Activated CD8-positive, alpha-beta T cell treated with anti-CD3 and anti-CD28 coated beads for 36 hours (primary cell): ENCODE data around the gene RNLS. TPM values are rescaled to one million over a fixed set of nuclear protein-coding genes. Genes with fewer than 3 reads are reported as not detected.

Source experiments
- ATAC-seq: fragments of 200-7000 bp; cut with Tn5 transposase; one replicate; pipeline ENCODE4 v1.10.0; 2021; ENCODE audit warnings: mild to moderate bottlenecking, moderate library complexity
- CTCF ChIA-PET: fragments of 350-600 bp; sonication (Branson Sonifier 250); formaldehyde crosslinking; loops from one replicate; lab custom pipeline; 2021; ENCODE audit warnings: antibody characterized with exemption; lab: Charles Lee
- POLR2A ChIA-PET: fragments of 350-600 bp; sonication (Branson Sonifier 250); formaldehyde crosslinking; loops from one replicate; lab custom pipeline; 2021; ENCODE audit warnings: antibody characterized with exemption; lab: Charles Lee
- DNase-seq: peaks from one replicate; pipeline ENCODE4 v3.0.0-alpha.2; 2020
- H3K27ac Mint-ChIP-seq: one replicate; pipeline ENCODE4 v1.8.0; 2021; ENCODE audit warnings: mild to moderate bottlenecking, mixed read lengths
- H3K27me3 Mint-ChIP-seq: one replicate; pipeline ENCODE4 v1.8.0; 2021; ENCODE audit warnings: mixed read lengths
- H3K36me3 Mint-ChIP-seq: one replicate; pipeline ENCODE4 v1.8.0; 2021; ENCODE audit warnings: low read depth, mixed read lengths
- H3K4me1 Mint-ChIP-seq: one replicate; pipeline ENCODE4 v1.8.0; 2021; ENCODE audit warnings: low read depth, mixed read lengths
- H3K4me3 Mint-ChIP-seq: one replicate; pipeline ENCODE4 v1.8.0; 2021; ENCODE audit warnings: mild to moderate bottlenecking, moderate library complexity, mixed read lengths
- H3K9me3 Mint-ChIP-seq: one replicate; pipeline ENCODE4 v1.8.0; 2021; ENCODE audit warnings: mixed read lengths
- intact Hi-C: fragments of 100-400 bp; cut with micrococcal nuclease; formaldehyde crosslinking; loops from one replicate; pipeline ENCODE4 v1.10.0; 2022
- total RNA-seq, 2 experiments: library from RNA; stranded (reverse); gene quantifications; one replicate each; pipeline ENCODE4 v1.2.3, GENCODE V29; 2021
- TF ChIP-seq, protein P1 (sequence below): fragments of 200-600 bp; IDR thresholded peaks from one replicate; pipeline ENCODE4 v1.8.0; 2022; ENCODE audit warnings: antibody characterized with exemption, mild to moderate bottlenecking

Gene RNLS
- total RNA-seq, 2 experiments from 2014 or later: 4.5 TPM

DNA sequence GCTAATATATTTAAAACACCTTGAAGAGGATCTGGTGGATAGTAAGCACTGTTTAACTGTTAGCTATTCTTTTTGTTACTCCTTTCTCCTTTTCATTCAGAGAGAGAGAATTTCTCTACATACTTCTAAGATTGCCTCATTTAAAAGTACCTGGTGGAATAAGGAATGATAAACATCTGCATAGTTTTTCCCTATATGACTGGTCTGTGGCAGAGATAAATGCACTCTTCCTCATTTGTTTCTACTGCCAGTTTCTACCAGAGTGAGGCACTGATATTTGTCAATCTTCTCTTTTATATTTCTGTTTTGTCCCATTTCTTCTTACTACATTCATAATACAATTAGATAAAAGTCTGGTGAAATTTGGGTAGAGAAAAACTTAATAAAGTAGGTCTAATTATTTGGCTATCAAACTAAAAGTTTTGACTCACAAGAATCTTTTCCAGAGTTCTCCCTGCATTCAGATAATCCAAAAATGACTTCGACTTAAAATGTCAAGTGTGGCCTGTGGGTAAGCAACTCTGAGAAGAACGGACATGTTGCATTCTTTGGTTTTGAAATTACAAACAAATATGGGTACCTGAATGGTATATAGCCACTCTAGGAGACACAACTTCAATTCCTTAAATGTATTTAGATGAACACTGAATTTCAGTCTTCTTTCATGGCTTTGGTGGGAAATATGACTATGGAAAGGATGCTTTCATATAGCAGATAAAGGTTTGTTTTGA is 38.8 kb downstream of the RNLS start:
- intact Hi-C loops: no loop called here
- DNase-seq (no peak), ATAC-seq (no peak)
- Mint-ChIP-seq H3K9me3 (no peaks in the 10 kb centered on the region), H3K27me3 (no peaks in the 10 kb centered on the region), H3K27ac (no peak overlapping the region), H3K36me3 (no peaks in the 10 kb centered on the region), H3K4me1 (no peaks in the 10 kb centered on the region), H3K4me3 (no peak overlapping the region)
- CTCF ChIA-PET: interaction anchor here (0.6 to 1.5 kb wide), 2 partner anchors 8 to 25 kb away, joined by 3 read pairs; no protein-coding TSS in a partner anchor
- POLR2A ChIA-PET: no interaction called here
- TF ChIP-seq, protein P1, sequence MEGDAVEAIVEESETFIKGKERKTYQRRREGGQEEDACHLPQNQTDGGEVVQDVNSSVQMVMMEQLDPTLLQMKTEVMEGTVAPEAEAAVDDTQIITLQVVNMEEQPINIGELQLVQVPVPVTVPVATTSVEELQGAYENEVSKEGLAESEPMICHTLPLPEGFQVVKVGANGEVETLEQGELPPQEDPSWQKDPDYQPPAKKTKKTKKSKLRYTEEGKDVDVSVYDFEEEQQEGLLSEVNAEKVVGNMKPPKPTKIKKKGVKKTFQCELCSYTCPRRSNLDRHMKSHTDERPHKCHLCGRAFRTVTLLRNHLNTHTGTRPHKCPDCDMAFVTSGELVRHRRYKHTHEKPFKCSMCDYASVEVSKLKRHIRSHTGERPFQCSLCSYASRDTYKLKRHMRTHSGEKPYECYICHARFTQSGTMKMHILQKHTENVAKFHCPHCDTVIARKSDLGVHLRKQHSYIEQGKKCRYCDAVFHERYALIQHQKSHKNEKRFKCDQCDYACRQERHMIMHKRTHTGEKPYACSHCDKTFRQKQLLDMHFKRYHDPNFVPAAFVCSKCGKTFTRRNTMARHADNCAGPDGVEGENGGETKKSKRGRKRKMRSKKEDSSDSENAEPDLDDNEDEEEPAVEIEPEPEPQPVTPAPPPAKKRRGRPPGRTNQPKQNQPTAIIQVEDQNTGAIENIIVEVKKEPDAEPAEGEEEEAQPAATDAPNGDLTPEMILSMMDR: no peak

DNA sequence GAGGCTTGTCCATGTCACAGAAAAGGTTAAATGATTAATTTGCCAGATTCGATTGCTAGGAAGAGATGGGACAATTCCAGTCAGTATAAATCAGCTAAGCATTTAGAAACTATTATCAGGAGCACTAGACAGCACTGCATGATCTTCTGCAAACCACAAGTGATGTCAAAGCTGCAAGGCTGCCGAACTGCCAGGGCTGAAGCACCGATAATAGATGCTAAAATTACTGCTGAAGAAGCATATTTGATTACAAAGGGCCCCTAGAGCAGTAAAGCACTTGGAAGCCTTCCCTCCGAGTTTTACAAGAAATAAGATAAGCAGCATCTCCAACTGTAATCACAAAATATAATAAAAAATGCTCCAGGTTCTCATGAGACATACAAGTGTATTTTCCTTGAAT is 40.6 kb downstream of the RNLS start:
- TF ChIP-seq, protein P1: no peak
- ChIA-PET POLR2A (no interaction called here), CTCF (interaction anchor here (0.7 kb wide), 1 partner anchor 23 kb away, joined by 3 read pairs; no protein-coding TSS in a partner anchor)
- H3K4me3 Mint-ChIP-seq: no peak overlapping the region
- H3K27ac Mint-ChIP-seq: no peak overlapping the region
- H3K27me3 Mint-ChIP-seq: no peaks in the 10 kb centered on the region
- intact Hi-C loops: no loop called here
- DNase-seq: no peak
- no peaks in the 10 kb centered on the region for H3K9me3 Mint-ChIP-seq
- H3K36me3 Mint-ChIP-seq: no peaks in the 10 kb centered on the region
- no peaks in the 10 kb centered on the region for H3K4me1 Mint-ChIP-seq
- no peak for ATAC-seq

DNA sequence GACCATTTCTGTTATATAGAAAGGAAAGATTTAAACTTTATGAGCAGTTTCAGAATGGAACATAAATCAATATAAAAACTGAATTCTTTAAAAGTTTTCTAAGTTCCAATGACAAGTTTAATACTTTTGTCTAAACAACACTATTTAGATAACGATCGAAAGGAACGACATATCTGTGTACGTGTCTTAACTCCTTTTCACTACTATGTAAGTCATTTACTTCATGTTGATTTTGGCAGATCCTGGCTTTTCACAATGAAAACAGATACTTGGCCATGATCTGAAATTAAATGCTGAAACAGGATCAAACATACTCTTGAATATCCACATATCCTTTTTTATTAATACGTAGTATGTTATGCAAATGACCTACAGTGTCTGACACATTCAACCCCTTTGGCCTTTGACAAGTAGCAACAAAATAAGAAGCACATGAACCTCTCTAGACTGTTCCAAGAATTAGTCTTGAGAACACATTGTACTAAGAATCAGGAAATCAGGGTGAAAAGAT is 41.9 kb downstream of the RNLS start:
- H3K4me1 Mint-ChIP-seq: no peaks in the 10 kb centered on the region
- no peaks in the 10 kb centered on the region for H3K9me3 Mint-ChIP-seq
- POLR2A ChIA-PET: no interaction called here
- no peaks in the 10 kb centered on the region for H3K36me3 Mint-ChIP-seq
- intact Hi-C loops: no loop called here
- TF ChIP-seq, protein P1: no peak
- peaks cover 1% of the 10 kb centered on the region for H3K27me3 Mint-ChIP-seq
- DNase-seq: no peak
- CTCF ChIA-PET: no interaction called here
- ATAC-seq: no peak
- no peak overlapping the region for H3K4me3 Mint-ChIP-seq
- no peak overlapping the region for H3K27ac Mint-ChIP-seq

DNA sequence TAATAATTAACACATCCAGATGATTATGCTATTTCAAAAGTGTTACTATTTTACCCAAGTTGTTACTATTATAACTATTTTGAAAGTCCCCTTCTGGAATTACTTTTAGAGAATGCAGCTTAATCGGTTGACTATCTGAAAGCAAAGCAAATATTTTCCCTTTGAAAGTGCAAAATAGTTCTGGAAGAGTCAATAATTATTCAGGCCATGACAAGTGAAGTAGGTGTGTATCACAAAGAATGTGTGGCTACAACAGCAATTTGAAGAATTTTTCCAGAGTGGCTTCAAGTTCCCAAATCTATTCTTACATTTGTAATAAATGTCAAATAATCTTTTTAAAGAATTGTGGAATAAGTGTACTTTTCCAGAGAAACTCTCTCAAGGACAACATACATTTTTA is 42.8 kb downstream of the RNLS start:
- Mint-ChIP-seq H3K27ac (no peak overlapping the region), H3K9me3 (no peaks in the 10 kb centered on the region), H3K27me3 (peaks cover 1% of the 10 kb centered on the region), H3K4me1 (no peaks in the 10 kb centered on the region), H3K36me3 (no peaks in the 10 kb centered on the region), H3K4me3 (no peak overlapping the region)
- intact Hi-C loops: no loop called here
- ChIA-PET POLR2A (no interaction called here), CTCF (interaction anchor here (1.6 kb wide), 1 partner anchor 13 kb away, joined by 5 read pairs; no protein-coding TSS in a partner anchor)
- ATAC-seq (no peak), DNase-seq (no peak)
- TF ChIP-seq, protein P1: no peak

DNA sequence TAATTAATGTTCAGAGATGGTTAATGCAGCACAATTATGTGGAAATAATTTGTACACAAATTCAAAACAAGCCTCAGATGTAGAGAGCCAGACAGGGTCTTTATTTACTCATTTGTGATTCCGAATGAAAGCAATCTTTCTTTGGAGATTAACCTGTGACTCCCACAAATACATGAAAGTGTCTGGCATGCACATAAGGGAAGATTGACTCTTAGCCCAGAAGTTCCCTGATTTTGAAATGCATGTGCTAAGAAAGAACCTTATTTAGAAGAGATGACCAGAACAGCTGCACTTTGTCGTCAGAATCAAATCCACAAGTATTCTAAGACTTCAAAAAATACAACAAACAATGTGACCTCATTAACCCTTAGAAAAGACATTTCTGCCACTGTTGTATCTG is 45.1 kb downstream of the RNLS start:
- DNase-seq (no peak), ATAC-seq (no peak)
- no peak overlapping the region for H3K4me3 Mint-ChIP-seq
- H3K9me3 Mint-ChIP-seq: no peaks in the 10 kb centered on the region
- H3K27me3 Mint-ChIP-seq: peaks cover 1% of the 10 kb centered on the region
- H3K4me1 Mint-ChIP-seq: no peaks in the 10 kb centered on the region
- CTCF ChIA-PET: no interaction called here
- H3K27ac Mint-ChIP-seq: no peak overlapping the region
- POLR2A ChIA-PET: no interaction called here
- intact Hi-C loops: no loop called here
- H3K36me3 Mint-ChIP-seq: no peaks in the 10 kb centered on the region
- TF ChIP-seq, protein P1: no peak
